ENCODE results near the gene KCTD13.

GRCh38 chr16:29862383-29862883, 63.6 kb downstream of the KCTD13 start:
- TF ChIP-seq EP300 (IDR thresholded peaks at IDR 0.05): no peak
- no peak for TF ChIP-seq CTCF (IDR thresholded peaks at IDR 0.05)
- TF ChIP-seq POLR2AphosphoS5 (IDR thresholded peaks at IDR 0.05): no peak
